GM18505 (cell line): ENCODE measurements around the gene PDE1C.
"Not testable (repeated sequence)": the region's sequence is repeated elsewhere in the genome, so short reads cannot be mapped to it uniquely, and the experiment has no call there.

ENCODE experiments used
- ATAC-seq: cut with Tn5 transposase; IDR thresholded peaks from one replicate; pipeline ENCODE4 v1.9.1; 2021; ENCODE audit not compliant: unreplicated experiment
- POLR2A ChIP-seq: IDR thresholded peaks from 4 replicates; pipeline ENCODE4 v1.6.1; 2011; ENCODE audit warnings: borderline replicate concordance; ENCODE audit not compliant: insufficient read depth, insufficient read length; ENCODE audit errors: extremely low read depth

PDE1C gene

GRCh38 chr7:31858055-31858454, 212.2 kb downstream of the PDE1C start:
- TF ChIP-seq POLR2A, result no peak
- ATAC-seq, result no peak

DNA sequence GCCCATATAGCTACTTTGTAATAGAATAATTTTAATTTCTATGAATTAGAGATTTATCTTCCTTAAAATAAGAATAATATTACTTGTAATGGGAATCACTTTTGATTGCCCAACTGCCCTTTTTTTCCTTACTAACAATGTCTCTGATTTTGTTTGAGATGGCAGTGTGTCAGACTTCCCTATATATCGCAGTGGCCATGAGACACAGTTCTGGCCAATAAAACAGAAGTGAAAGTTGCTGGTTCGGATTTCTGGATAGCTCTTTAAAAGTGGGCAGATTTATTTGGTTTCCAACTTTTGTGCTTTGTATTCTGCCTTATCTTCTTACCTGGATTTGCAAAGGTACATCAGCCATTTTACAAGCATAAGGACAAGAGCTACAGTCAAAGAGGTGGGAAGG, 213.0 kb downstream of the PDE1C start:
- TF ChIP-seq POLR2A, result no peak

GRCh38 chr7:31856337-31856736, 213.9 kb downstream of the PDE1C start:
- no peak for ATAC-seq
- TF ChIP-seq POLR2A, result no peak

More for the DNA sequence above, 213.0 kb downstream of the PDE1C start:
- no peak for ATAC-seq

- no peak for ATAC-seq
- no peak for TF ChIP-seq POLR2A
These were observed 214.7 kb downstream of the PDE1C start for GRCh38 chr7:31855530-31855929.

DNA sequence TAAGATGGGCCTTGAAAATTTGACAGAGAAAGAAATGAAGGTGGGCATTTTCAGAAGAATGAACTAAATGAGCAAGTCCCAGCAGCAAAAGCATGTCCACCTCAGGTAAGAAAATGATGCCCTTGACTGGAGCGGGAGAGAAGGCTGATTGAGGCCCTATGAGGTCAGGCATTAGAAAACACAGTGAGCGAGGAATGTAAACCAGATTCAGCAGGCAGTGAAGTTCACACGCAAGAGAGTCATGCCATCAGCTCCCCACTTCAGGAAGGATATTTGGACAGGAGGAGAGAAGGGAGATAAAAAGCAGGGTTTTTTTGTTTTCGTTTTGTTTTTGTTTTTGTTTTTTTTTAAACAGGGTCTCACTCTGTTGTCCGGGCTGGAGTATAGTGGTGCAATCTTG, 216.8 kb downstream of the PDE1C start:
- no peak for TF ChIP-seq POLR2A
- ATAC-seq, result no peak

DNA sequence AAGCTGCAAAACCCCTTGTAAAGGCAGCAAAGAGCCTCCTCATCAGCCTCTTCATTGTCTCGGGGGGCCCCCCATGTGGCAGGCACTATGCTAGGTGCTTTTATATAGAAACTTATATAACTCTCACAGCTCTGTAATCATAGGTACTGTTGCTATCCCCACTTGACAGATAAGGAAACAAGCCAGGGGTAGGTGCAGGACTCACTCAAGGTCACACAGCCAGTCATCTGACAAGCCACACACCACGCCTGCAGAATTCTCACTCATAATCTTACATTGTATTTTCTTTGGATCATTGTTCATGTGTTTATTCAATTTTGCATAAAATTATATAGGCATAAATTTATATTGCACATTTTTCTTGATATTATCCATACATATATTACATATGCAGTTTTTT, 217.7 kb downstream of the PDE1C start:
- TF ChIP-seq POLR2A, result no peak

GRCh38 chr7:31851119-31851518, 219.1 kb downstream of the PDE1C start:
- ATAC-seq, result no peak
- no peak for TF ChIP-seq POLR2A

More for the DNA sequence above, 217.7 kb downstream of the PDE1C start:
- no peak for ATAC-seq

DNA sequence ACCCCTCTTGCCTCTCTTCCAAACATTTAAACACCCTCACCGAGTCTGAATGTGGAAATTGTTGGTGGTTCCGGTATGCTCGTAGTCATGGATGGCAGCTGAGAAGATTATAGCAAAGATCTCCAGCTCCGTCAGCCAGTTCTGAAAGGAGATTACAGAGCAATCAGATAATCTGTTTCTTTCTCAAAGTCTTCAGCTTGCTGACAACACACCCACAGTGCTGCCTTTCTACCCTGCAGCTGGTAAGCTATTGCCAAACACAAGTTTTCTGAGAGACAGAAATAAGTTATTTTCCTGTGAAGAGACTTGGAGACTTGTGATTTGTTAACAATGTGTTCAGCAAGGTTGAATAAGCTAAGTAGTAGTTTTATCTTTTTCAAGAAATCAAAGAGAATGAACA, 219.6 kb downstream of the PDE1C start:
- TF ChIP-seq POLR2A, result no peak
- ATAC-seq, result no peak

DNA sequence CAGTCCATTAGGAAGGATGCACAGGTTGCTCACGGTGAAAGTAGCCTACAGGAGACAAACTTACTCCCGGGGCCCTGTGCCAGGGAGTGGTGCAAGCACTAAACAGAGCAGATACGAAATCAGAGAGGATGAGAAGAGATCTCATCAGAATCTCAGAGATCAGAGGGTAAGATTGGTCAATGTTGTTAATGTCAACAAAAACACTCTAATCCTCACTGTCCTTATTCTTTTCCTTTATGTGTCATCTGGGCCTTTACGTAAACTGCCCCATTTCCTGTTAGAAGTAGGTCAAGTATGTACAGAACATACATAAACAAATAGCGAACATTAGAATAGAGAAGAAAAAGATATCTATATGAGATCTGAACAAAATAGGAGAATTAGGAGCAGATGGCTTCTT, 220.1 kb downstream of the PDE1C start:
- ATAC-seq, result no peak
- TF ChIP-seq POLR2A, result no peak

DNA sequence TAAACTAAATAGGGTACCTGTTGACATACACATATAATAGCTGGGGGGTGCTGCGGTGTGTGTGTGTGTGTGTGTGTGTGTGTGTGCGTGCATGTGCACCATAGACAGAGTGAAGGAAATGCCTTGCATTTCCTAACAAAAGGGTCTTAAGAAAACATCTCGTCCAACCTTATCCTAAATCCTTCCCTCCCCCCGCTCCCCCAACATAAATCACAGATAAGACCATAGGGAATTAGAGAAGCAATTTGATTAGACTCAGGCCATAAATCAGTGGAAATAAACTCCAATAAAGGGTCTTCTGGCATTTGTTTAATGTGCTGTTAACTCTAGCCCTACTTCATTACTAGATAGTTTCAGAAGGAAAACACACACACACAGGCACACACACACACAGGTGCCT, 234.7 kb downstream of the PDE1C start:
- no peak for ATAC-seq
- no peak for TF ChIP-seq POLR2A

DNA sequence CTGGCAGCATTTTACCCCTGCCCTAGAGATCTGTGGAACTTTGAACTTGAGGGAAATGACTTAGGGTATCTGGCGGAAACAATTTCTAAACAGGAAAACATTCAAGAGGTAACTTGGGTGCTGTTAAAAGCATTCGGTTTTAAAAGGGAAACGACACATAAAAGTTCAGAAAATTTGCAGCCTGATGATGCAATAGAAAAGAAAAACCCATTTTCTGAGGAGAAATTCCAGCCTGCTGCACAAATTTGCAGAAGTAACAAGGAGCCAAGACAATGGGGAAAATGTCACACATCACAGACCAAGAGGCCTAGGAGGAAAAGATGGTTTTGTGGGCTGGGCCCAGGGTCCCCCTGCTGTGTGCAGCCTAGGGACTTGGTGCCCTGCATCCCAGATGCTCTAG, 236.6 kb downstream of the PDE1C start:
- not testable (repeated sequence) for ATAC-seq

- no peak for TF ChIP-seq POLR2A
- ATAC-seq, result no peak
These were observed 241.7 kb downstream of the PDE1C start for GRCh38 chr7:31828520-31828919.

DNA sequence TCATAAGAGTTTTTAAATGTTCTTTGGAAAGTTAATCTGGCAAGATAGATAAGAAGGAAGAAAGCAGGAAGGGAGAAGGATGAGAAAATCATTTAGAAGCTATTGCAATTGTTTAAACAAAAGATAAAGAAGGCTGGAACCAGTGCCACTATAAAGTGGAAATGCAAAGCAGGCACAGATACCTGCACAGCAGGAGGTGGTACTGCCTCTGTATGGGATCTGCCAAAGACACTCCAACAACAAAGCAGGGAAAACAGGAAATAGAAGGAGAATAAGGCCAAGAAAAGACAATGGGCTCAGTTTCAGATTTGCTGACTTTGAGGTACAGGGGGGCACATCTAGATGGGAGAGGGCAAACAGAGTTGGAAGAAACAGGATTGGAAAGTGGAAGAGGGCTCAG, 244.6 kb downstream of the PDE1C start:
- no peak for ATAC-seq

GRCh38 chr7:31819031-31819430, 251.2 kb downstream of the PDE1C start:
- no peak for ATAC-seq
- TF ChIP-seq POLR2A, result no peak

More for the DNA sequence above, 244.6 kb downstream of the PDE1C start:
- TF ChIP-seq POLR2A, result no peak

DNA sequence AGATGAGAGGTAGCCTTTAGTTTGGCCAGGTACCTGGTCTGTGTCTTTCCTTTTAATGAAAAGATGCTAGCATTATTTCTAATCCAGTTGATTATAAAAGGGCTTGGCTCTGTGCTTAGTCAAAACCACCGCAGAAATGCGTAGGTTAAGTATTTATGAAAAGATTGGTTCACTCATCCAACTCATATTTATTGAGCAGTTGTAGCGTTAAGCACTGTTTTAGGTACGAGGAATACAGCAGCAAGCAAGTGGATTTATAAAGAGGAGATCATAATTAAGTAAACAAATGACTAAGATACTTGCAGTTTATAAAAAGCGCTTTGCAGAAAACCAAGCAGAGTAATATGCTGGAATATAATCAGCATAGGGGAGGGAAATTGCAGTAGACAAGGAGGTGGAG, 253.4 kb downstream of the PDE1C start:
- no peak for TF ChIP-seq POLR2A
- ATAC-seq, result no peak
